H9 (cell line): ENCODE measurements around the gene TBC1D22A. TPM values are rescaled to one million over a fixed set of nuclear protein-coding genes. Genes with fewer than 3 reads are reported as not detected.
A peak's percentile ranks its signal among the peaks of the same experiment; 100 is the strongest.

Source experiments
- DNase-seq: peaks from one replicate; pipeline ENCODE4 v3.0.0-alpha.2; 2017
- H2AFZ ChIP-seq: one replicate; pipeline ENCODE4 v1.6.1; 2013; ENCODE audit warnings: mild to moderate bottlenecking, low read length, control low read depth, moderate library complexity
- H2AK5ac ChIP-seq: 2 replicates; pipeline ENCODE4 v1.6.1; 2013; ENCODE audit warnings: low read length, control low read depth, mixed read lengths; ENCODE audit not compliant: insufficient read length
- H2BK120ac ChIP-seq: one replicate; pipeline ENCODE4 v1.6.1; 2013; ENCODE audit warnings: low read depth, mild to moderate bottlenecking, low read length, control low read depth, inconsistent platforms; ENCODE audit not compliant: poor library complexity, severe bottlenecking
- H2BK12ac ChIP-seq: 2 replicates; pipeline ENCODE4 v1.6.1; 2013; ENCODE audit warnings: low read length, control low read depth, mixed read lengths, low read depth; ENCODE audit not compliant: insufficient read length
- H2BK15ac ChIP-seq: 2 replicates; pipeline ENCODE4 v1.6.1; 2013; ENCODE audit warnings: low read depth, low read length, control low read depth
- H2BK20ac ChIP-seq: one replicate; pipeline ENCODE4 v1.6.1; 2013; ENCODE audit warnings: low read depth, mild to moderate bottlenecking, low read length, control low read depth, inconsistent platforms; ENCODE audit not compliant: poor library complexity, severe bottlenecking
- H2BK5ac ChIP-seq: 2 replicates; pipeline ENCODE4 v1.6.1; 2013; ENCODE audit warnings: low read length, control low read depth, mixed read lengths; ENCODE audit not compliant: insufficient read length
- H3K14ac ChIP-seq: 2 replicates; pipeline ENCODE4 v1.6.1; 2013; ENCODE audit warnings: low read length, control low read depth; ENCODE audit not compliant: insufficient read depth
- H3K18ac ChIP-seq: 2 replicates; pipeline ENCODE4 v1.6.1; 2013; ENCODE audit warnings: low read depth, mild to moderate bottlenecking, mixed read lengths, low read length, control low read depth; ENCODE audit not compliant: insufficient read length
- H3K23ac ChIP-seq: 2 replicates; pipeline ENCODE4 v1.6.1; 2013; ENCODE audit warnings: low read length, control low read depth, mixed read lengths, low read depth; ENCODE audit not compliant: insufficient read length
- H3K23me2 ChIP-seq: 2 replicates; pipeline ENCODE4 v1.6.1; 2013; ENCODE audit warnings: low read depth, mild to moderate bottlenecking, mixed read lengths, low read length, control low read depth; ENCODE audit not compliant: insufficient read length, poor library complexity, severe bottlenecking
- H3K27ac ChIP-seq: 2 replicates; pipeline ENCODE4 v1.5.1; 2013; ENCODE audit warnings: low read length, control low read depth, mixed read lengths, low read depth; ENCODE audit not compliant: insufficient read length
- H3K27me3 ChIP-seq: 2 replicates; pipeline ENCODE4 v1.6.1; 2013; ENCODE audit warnings: low read length, control low read depth, inconsistent platforms; ENCODE audit not compliant: insufficient read depth
- H3K4ac ChIP-seq: 2 replicates; pipeline ENCODE4 v1.6.1; 2013; ENCODE audit warnings: low read depth, mild to moderate bottlenecking, control low read depth, inconsistent platforms, low read length, moderate library complexity
- H3K4me1 ChIP-seq: 2 replicates; pipeline ENCODE4 v1.6.1; 2013; ENCODE audit warnings: low read length, control low read depth, inconsistent platforms; ENCODE audit not compliant: insufficient read depth
- H3K4me2 ChIP-seq: 2 replicates; pipeline ENCODE4 v1.6.1; 2013; ENCODE audit warnings: low read length, control low read depth, mixed read lengths; ENCODE audit not compliant: insufficient read length, insufficient read depth
- H3K56ac ChIP-seq: 2 replicates; pipeline ENCODE4 v1.6.1; 2013; ENCODE audit warnings: low read depth, mild to moderate bottlenecking, mixed read lengths, low read length, control low read depth; ENCODE audit not compliant: insufficient read length
- H3K79me1 ChIP-seq: 2 replicates; pipeline ENCODE4 v1.6.1; 2013; ENCODE audit warnings: low read depth, mild to moderate bottlenecking, moderate library complexity, low read length, control low read depth, inconsistent platforms; ENCODE audit not compliant: insufficient read depth, poor library complexity, severe bottlenecking
- H3K79me2 ChIP-seq: 2 replicates; pipeline ENCODE4 v1.6.1; 2013; ENCODE audit warnings: low read length, control low read depth, inconsistent platforms; ENCODE audit not compliant: insufficient read depth
- H3K9ac ChIP-seq: 2 replicates; pipeline ENCODE4 v1.6.1; 2013; ENCODE audit warnings: low read length, control low read depth, mixed read lengths; ENCODE audit not compliant: insufficient read length; ENCODE audit errors: extremely low read depth
- H3K9me3 ChIP-seq: one replicate; pipeline ENCODE4 v1.6.1; 2013; ENCODE audit warnings: low read depth, low read length, inconsistent platforms; ENCODE audit not compliant: control insufficient read depth
- H3T11ph ChIP-seq: one replicate; pipeline ENCODE4 v1.6.1; 2013; ENCODE audit warnings: mild to moderate bottlenecking, low read length, control low read depth, inconsistent platforms
- H4K20me1 ChIP-seq: one replicate; pipeline ENCODE4 v1.6.1; 2013; ENCODE audit not compliant: control insufficient read depth, insufficient read length, insufficient read depth
- H4K5ac ChIP-seq: 2 replicates; pipeline ENCODE4 v1.6.1; 2013; ENCODE audit warnings: low read depth, mild to moderate bottlenecking, mixed read lengths, low read length, control low read depth; ENCODE audit not compliant: insufficient read length
- H4K8ac ChIP-seq: replicated peaks from 2 replicates; pipeline ENCODE4 v1.6.1; 2013; ENCODE audit warnings: low read length, control low read depth, mixed read lengths, low read depth; ENCODE audit not compliant: insufficient read length
- H4K91ac ChIP-seq: 2 replicates; pipeline ENCODE4 v1.6.1; 2013; ENCODE audit warnings: low read depth, mild to moderate bottlenecking, moderate library complexity, mixed read lengths, low read length, control low read depth; ENCODE audit not compliant: insufficient read length
- H3K27ac Mint-ChIP-seq, 3 experiments: 2 replicates in 2 of 3; 3 replicates in 1 of 3; pipeline ENCODE4 v1.8.0; 2020 to 2021; ENCODE audit warnings: mixed read lengths in 3 of 3, mild to moderate bottlenecking in 1 of 3, moderate library complexity in 1 of 3
- H3K27me3 Mint-ChIP-seq: 2 replicates; pipeline ENCODE4 v1.8.0; 2021; ENCODE audit warnings: low read depth, mild to moderate bottlenecking, moderate library complexity, mixed read lengths
- H3K36me3 Mint-ChIP-seq, 3 experiments: 2 replicates in 2 of 3; 3 replicates in 1 of 3; pipeline ENCODE4 v1.8.0; 2020 to 2021; ENCODE audit warnings: low read depth in 3 of 3, mixed read lengths in 3 of 3; ENCODE audit not compliant: insufficient read depth in 1 of 3
- H3K4me1 Mint-ChIP-seq, 2 experiments: 2 replicates each; pipeline ENCODE4 v1.8.0; 2020; ENCODE audit warnings: mixed read lengths in 2 of 2
- H3K4me3 Mint-ChIP-seq, 2 experiments: 2 replicates in 1 of 2; 3 replicates in 1 of 2; pipeline ENCODE4 v1.8.0; 2020 to 2021; ENCODE audit warnings: mild to moderate bottlenecking in 2 of 2, mixed read lengths in 2 of 2, moderate library complexity in 1 of 2
- H3K9me3 Mint-ChIP-seq, 2 experiments: 2 replicates in 1 of 2; 3 replicates in 1 of 2; pipeline ENCODE4 v1.8.0; 2020; ENCODE audit warnings: mild to moderate bottlenecking in 2 of 2, mixed read lengths in 2 of 2, moderate library complexity in 1 of 2
- WGBS: extraction: QIAGEN DNeasy Blood & Tissue Kit; methylation state at CpG from one replicate; pipeline ENCODE4 v1.1.7; 2013; ENCODE audit warnings: missing lambda C conversion rate, low lambda C conversion rate, mixed read lengths; ENCODE audit not compliant: insufficient read length; ENCODE audit errors: extremely low coverage; 5-methylcytosine and 5-hydroxymethylcytosine counted together
- total RNA-seq: library from RNA; stranded (reverse); gene quantifications from 2 replicates; pipeline ENCODE4 v1.2.1, GENCODE V29; 2021
- TF ChIP-seq, protein P1 (sequence below): fragments of 200-600 bp; sonication (generic); conservative IDR thresholded peaks from 3 replicates; pipeline ENCODE4 v1.8.0; 2021; ENCODE audit warnings: antibody characterized with exemption, mild to moderate bottlenecking

TBC1D22A gene
- total RNA-seq, 1 experiment from 2014 or later, result 20.8 TPM

- H3K27ac Mint-ChIP-seq, result peak overlapping the region in 2 of 3 experiments; percentile 21 to 32; a peak in 2 of 7 replicates
- no peak overlapping the region for H3K4me3 Mint-ChIP-seq
- H3K4me1 ChIP-seq, result no peaks in the 10 kb centered on the region; the same call in 1 of the 2 replicates
- H3K23me2 ChIP-seq, result no peaks in the 10 kb centered on the region
- no peaks in the 10 kb centered on the region for H3K27me3 ChIP-seq
- no peak overlapping the region for H4K5ac ChIP-seq
- no CpG with 5 or more reads among the region's 10 CpGs for WGBS
- TF ChIP-seq, protein P1, sequence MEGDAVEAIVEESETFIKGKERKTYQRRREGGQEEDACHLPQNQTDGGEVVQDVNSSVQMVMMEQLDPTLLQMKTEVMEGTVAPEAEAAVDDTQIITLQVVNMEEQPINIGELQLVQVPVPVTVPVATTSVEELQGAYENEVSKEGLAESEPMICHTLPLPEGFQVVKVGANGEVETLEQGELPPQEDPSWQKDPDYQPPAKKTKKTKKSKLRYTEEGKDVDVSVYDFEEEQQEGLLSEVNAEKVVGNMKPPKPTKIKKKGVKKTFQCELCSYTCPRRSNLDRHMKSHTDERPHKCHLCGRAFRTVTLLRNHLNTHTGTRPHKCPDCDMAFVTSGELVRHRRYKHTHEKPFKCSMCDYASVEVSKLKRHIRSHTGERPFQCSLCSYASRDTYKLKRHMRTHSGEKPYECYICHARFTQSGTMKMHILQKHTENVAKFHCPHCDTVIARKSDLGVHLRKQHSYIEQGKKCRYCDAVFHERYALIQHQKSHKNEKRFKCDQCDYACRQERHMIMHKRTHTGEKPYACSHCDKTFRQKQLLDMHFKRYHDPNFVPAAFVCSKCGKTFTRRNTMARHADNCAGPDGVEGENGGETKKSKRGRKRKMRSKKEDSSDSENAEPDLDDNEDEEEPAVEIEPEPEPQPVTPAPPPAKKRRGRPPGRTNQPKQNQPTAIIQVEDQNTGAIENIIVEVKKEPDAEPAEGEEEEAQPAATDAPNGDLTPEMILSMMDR, result no peak
- no peak overlapping the region for H3K9ac ChIP-seq
- H3K18ac ChIP-seq, result no peak overlapping the region
- no peak overlapping the region for H2BK120ac ChIP-seq
- H3K9me3 Mint-ChIP-seq, result no peaks in the 10 kb centered on the region
- no peak overlapping the region for H2BK20ac ChIP-seq
- H3K23ac ChIP-seq, result no peak overlapping the region
- H2AK5ac ChIP-seq, result no peak overlapping the region
- no peak overlapping the region for H3K4me2 ChIP-seq
- H3K79me1 ChIP-seq, result no peaks in the 10 kb centered on the region
- H3K4me1 Mint-ChIP-seq, result peaks cover 18 to 28% of the 10 kb centered on the region in 2 experiments
- H3K14ac ChIP-seq, result no peak overlapping the region; the same call in 1 of the 2 replicates
- no peak overlapping the region for H3K27ac ChIP-seq
- H2BK15ac ChIP-seq, result no peak overlapping the region
- H3K9me3 ChIP-seq, result no peaks in the 10 kb centered on the region
- H3K36me3 Mint-ChIP-seq, result no peaks in the 10 kb centered on the region
- H2AFZ ChIP-seq, result no peak overlapping the region
- no peak overlapping the region; the same call in 1 of the 2 replicates for H3K4ac ChIP-seq
- H4K8ac ChIP-seq, result no peak overlapping the region
- no peaks in the 10 kb centered on the region; the same call in 1 of the 2 replicates for H3K79me2 ChIP-seq
- no peak overlapping the region for H4K91ac ChIP-seq
- no peak overlapping the region for H2BK12ac ChIP-seq
- H4K20me1 ChIP-seq, result no peaks in the 10 kb centered on the region
- no peak for DNase-seq
- H3K27me3 Mint-ChIP-seq, result no peaks in the 10 kb centered on the region; the same call in none of the 2 replicates
- H3K56ac ChIP-seq, result no peak overlapping the region
- no peak overlapping the region for H3T11ph ChIP-seq
- no peak overlapping the region for H2BK5ac ChIP-seq
These were observed 284.1 kb downstream of the TBC1D22A start for GRCh38 chr22:47046411-47047065.
